IMR-90 (cell line): ENCODE data around the gene INSL6.

Experiments used
- BHLHE40 ChIP-seq: fragments of 150-350 bp; IDR thresholded peaks from 2 replicates; pipeline ENCODE4 v1.6.1; 2016; ENCODE audit warnings: mild to moderate bottlenecking, low read depth, low read length
- CEBPB ChIP-seq: IDR thresholded peaks from 2 replicates; pipeline ENCODE4 v1.6.1; 2012; ENCODE audit warnings: low read depth, low read length, improper control_type of control experiment
- CHD1 ChIP-seq: IDR thresholded peaks from 2 replicates; pipeline ENCODE4 v1.6.1; 2012; ENCODE audit warnings: low read depth, low read length, improper control_type of control experiment
- FOS ChIP-seq: fragments of 150-350 bp; IDR thresholded peaks from 2 replicates; pipeline ENCODE4 v1.6.1; 2016; ENCODE audit warnings: low read depth, low read length
- MXI1 ChIP-seq: IDR thresholded peaks from 2 replicates; pipeline ENCODE4 v1.6.1; 2012; ENCODE audit warnings: low read depth, mild to moderate bottlenecking, low read length, moderate library complexity, borderline replicate concordance
- NFE2L2 ChIP-seq: fragments of 150-350 bp; IDR thresholded peaks from 2 replicates; pipeline ENCODE4 v1.6.1; 2016; ENCODE audit warnings: low read depth, mild to moderate bottlenecking, low read length
- POLR2A ChIP-seq: IDR thresholded peaks from 2 replicates; pipeline ENCODE4 v1.6.1; 2012; ENCODE audit warnings: mild to moderate bottlenecking, low read depth, low read length
- RAD21 ChIP-seq: IDR thresholded peaks from 2 replicates; pipeline ENCODE4 v1.6.1; 2012; ENCODE audit warnings: low read length, improper control_type of control experiment
- RFX5 ChIP-seq: IDR thresholded peaks from 2 replicates; pipeline ENCODE4 v1.8.0; 2012; ENCODE audit warnings: low read depth, mild to moderate bottlenecking, low read length, moderate library complexity
- SMC3 ChIP-seq: fragments of 150-350 bp; IDR thresholded peaks from 2 replicates; pipeline ENCODE4 v1.6.1; 2016; ENCODE audit warnings: low read depth, mild to moderate bottlenecking, antibody characterized with exemption, low read length, moderate library complexity
- TF ChIP-seq, protein P1 (sequence below): conservative IDR thresholded peaks from 2 replicates; pipeline ENCODE4 v1.5.1; 2012; ENCODE audit warnings: mild to moderate bottlenecking, low read depth, low read length, improper control_type of control experiment
- TF ChIP-seq, protein P2 (sequence below): fragments of 150-350 bp; IDR thresholded peaks from 2 replicates; pipeline ENCODE4 v1.6.1; 2016; ENCODE audit warnings: low read depth, mild to moderate bottlenecking, low read length, moderate library complexity, borderline replicate concordance

DNA sequence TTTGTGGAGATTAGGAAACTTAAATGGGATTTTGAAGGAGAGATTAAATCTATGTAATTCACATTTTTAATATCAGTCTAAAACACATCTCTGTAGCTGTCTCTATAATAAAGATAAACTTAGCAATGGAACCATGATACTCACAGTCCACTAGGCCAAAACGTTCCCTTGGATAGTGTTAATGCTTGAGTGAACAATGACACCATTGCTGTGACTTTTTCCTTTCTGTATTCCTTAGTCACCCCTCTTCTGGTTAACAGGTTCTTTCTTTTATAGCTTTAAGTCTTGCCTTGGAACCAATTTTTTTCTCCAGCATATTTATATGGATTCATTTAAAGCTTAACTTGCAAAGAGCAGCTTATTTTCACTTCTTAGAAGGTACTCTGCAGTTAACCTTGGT lies 63.3 kb downstream of the INSL6 start:
- TF ChIP-seq NFE2L2 (no peak), RAD21 (no peak), POLR2A (no peak), CEBPB (no peak), BHLHE40 (no peak), CHD1 (no peak), FOS (no peak), MXI1 (no peak), RFX5 (no peak), SMC3 (no peak)
- TF ChIP-seq, protein P1, sequence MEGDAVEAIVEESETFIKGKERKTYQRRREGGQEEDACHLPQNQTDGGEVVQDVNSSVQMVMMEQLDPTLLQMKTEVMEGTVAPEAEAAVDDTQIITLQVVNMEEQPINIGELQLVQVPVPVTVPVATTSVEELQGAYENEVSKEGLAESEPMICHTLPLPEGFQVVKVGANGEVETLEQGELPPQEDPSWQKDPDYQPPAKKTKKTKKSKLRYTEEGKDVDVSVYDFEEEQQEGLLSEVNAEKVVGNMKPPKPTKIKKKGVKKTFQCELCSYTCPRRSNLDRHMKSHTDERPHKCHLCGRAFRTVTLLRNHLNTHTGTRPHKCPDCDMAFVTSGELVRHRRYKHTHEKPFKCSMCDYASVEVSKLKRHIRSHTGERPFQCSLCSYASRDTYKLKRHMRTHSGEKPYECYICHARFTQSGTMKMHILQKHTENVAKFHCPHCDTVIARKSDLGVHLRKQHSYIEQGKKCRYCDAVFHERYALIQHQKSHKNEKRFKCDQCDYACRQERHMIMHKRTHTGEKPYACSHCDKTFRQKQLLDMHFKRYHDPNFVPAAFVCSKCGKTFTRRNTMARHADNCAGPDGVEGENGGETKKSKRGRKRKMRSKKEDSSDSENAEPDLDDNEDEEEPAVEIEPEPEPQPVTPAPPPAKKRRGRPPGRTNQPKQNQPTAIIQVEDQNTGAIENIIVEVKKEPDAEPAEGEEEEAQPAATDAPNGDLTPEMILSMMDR = no peak
- TF ChIP-seq, protein P2, sequence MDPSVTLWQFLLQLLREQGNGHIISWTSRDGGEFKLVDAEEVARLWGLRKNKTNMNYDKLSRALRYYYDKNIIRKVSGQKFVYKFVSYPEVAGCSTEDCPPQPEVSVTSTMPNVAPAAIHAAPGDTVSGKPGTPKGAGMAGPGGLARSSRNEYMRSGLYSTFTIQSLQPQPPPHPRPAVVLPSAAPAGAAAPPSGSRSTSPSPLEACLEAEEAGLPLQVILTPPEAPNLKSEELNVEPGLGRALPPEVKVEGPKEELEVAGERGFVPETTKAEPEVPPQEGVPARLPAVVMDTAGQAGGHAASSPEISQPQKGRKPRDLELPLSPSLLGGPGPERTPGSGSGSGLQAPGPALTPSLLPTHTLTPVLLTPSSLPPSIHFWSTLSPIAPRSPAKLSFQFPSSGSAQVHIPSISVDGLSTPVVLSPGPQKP = no peak
